Small intestine (tissue), 7 donors: Measurements from ENCODE around the gene RGPD8. TPM values are rescaled to one million over a fixed set of nuclear protein-coding genes. Genes with fewer than 3 reads are reported as not detected.
A peak's percentile ranks its signal among the peaks of the same experiment; 100 is the strongest.
"Not testable (repeated sequence)": the region's sequence is repeated elsewhere in the genome, so short reads cannot be mapped to it uniquely, and the experiment has no call there.

Source experiments
- DNase-seq, 2 donors: peaks; one replicate each; pipeline versions ENCODE4 v3.0.0 to v3.0.0-alpha.2; 2013
- FAIRE-seq: peaks from 2 replicates; lab custom pipeline; 2012; peaks lifted over from hg19 to GRCh38; lab: Jason Lieb, UNC
- H3K27ac ChIP-seq, 3 donors: one replicate each; pipeline ENCODE4 v1.5.1; 2013; ENCODE audit warnings: low read length in 2 of 3, mild to moderate bottlenecking in 2 of 3, control low read depth in 1 of 3, inconsistent platforms in 1 of 3, low read depth in 1 of 3, moderate library complexity in 1 of 3
- H3K27me3 ChIP-seq, 3 donors: one replicate each; pipeline ENCODE4 v1.6.1; 2013; ENCODE audit warnings: low read length in 3 of 3, inconsistent platforms in 1 of 3; ENCODE audit not compliant: control insufficient read depth in 3 of 3, insufficient read depth in 3 of 3
- H3K36me3 ChIP-seq, 3 donors: one replicate each; pipeline ENCODE4 v1.6.1; 2013; ENCODE audit warnings: low read length in 3 of 3, inconsistent platforms in 1 of 3, low read depth in 1 of 3, mild to moderate bottlenecking in 1 of 3, moderate library complexity in 1 of 3; ENCODE audit not compliant: control insufficient read depth in 3 of 3, insufficient read depth in 2 of 3
- H3K4me1 ChIP-seq, 3 donors: one replicate each; pipeline ENCODE4 v1.6.1; 2013; ENCODE audit warnings: low read length in 2 of 3, inconsistent platforms in 1 of 3, low read depth in 1 of 3, mild to moderate bottlenecking in 1 of 3, moderate library complexity in 1 of 3; ENCODE audit not compliant: control insufficient read depth in 3 of 3, insufficient read depth in 2 of 3
- H3K4me3 ChIP-seq, 3 donors: one replicate each; pipeline ENCODE4 v1.5.1; 2013; ENCODE audit warnings: low read length in 3 of 3, control low read depth in 1 of 3, inconsistent platforms in 1 of 3, low read depth in 1 of 3, mild to moderate bottlenecking in 1 of 3, moderate library complexity in 1 of 3
- H3K9me3 ChIP-seq, 2 donors: one replicate each; pipeline ENCODE4 v1.6.1; 2013; ENCODE audit warnings: low read depth in 1 of 2, low read length in 1 of 2; ENCODE audit not compliant: control insufficient read depth in 2 of 2, insufficient read depth in 1 of 2
- WGBS, 3 donors: extraction: QIAGEN DNeasy Blood & Tissue Kit; methylation state at CpG; one replicate each; pipeline ENCODE4 v1.1.7; 2013; 5-methylcytosine and 5-hydroxymethylcytosine counted together
- polyA plus RNA-seq, 4 donors: library from polyadenylated mRNA; stranded (reverse) in 3 of 4; unstranded in 1 of 4; fragments of 200-250 nt in 3 of 4; fragments of 120-200 nt in 1 of 4; gene quantifications; one replicate each; pipeline versions ENCODE4 v1.2.1 to v1.2.3, GENCODE V29; 2013
- donor health status: healthy with polysubstance abuse.
- donor health status: control.
- donor health status: control.
- donor health status: Bipolar disorder and iron deficiency.
- donor health status: healthy.

Gene RGPD8
- polyA plus RNA-seq, 4 donors: 0.67 to 3.7 (median 1.6) TPM; not detected in 1

DNA sequence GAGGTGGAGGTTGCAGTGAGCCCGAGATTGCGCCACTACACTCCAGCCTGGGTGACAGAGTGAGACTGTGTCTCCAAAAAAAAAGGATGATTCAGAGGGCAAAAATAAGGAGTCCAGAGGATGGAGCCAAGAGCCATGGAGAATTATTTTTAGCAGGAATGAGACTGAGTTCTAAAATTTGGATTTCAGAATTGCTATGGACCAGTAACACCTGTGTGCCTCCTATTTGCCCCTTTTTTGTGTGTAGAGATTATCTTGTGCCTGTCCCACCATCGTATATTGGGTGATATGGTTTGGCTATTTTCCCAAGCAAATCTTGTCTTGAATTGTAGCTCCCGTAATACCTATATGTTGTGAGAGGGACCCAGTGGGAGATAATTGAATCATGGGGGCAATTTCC, 16.4 kb upstream of the RGPD8 start:
- FAIRE-seq (no peak), DNase-seq (no peak)
- Histone ChIP-seq H3K9me3 (peaks cover 0 to 7% of the 10 kb centered on the region in 2 donors), H3K36me3 (no peaks in the 10 kb centered on the region), H3K27me3 (no peaks in the 10 kb centered on the region), H3K4me1 (no peaks in the 10 kb centered on the region), H3K27ac (no peak overlapping the region), H3K4me3 (no peak overlapping the region)
- 94 to 96% (median 95%) methylated on average over 4 of the region's 4 CpGs for WGBS, 3 donors

GRCh38 chr2:112444256-112444655, 10.8 kb upstream of the RGPD8 start:
- H3K27ac ChIP-seq, H3K27me3 ChIP-seq, H3K36me3 ChIP-seq, H3K9me3 ChIP-seq, H3K4me1 ChIP-seq, H3K4me3 ChIP-seq, DNase-seq: not testable (repeated sequence)
- no CpG with 5 or more reads among the region's 1 CpG for WGBS, 3 donors
- FAIRE-seq: peak; percentile 70

GRCh38 chr2:112438603-112439261, 5.3 kb upstream of the RGPD8 start:
- H3K27ac ChIP-seq, H3K4me1 ChIP-seq, H3K36me3 ChIP-seq, FAIRE-seq, H3K4me3 ChIP-seq, H3K9me3 ChIP-seq, DNase-seq, H3K27me3 ChIP-seq: not testable (repeated sequence)
- 64 to 76% (median 68%) methylated on average over 6 of the region's 6 CpGs for WGBS, 3 donors

DNA sequence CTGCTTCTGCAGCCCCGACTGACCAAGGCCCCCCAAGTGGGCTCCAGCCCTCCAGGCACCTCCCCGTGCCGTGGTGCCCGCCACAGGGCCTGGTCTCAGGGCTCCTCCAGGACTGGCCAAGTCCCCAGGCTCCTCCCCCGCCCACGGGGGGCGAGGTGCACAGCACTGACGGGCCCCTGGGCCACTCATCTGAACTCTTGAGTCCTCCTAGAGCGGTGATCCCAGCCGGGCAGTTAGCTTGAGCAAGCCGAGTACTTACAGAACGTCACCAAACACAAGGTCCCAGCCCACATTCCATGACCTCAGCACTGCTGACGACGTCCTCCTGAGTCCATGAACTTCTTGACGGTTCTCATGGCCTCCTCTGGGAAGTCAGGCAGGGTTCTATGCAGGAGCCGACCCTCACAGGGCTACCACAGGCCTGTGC, 4.0 kb upstream of the RGPD8 start:
- 66 to 78% (median 71%) methylated on average over 15 to 16 of the region's 16 CpGs for WGBS, 3 donors
- DNase-seq, H3K27ac ChIP-seq, H3K36me3 ChIP-seq, FAIRE-seq, H3K9me3 ChIP-seq, H3K27me3 ChIP-seq, H3K4me3 ChIP-seq, H3K4me1 ChIP-seq: not testable (repeated sequence)

GRCh38 chr2:112436993-112437392, 3.5 kb upstream of the RGPD8 start:
- not testable (repeated sequence) for H3K4me3 ChIP-seq, H3K27ac ChIP-seq, H3K36me3 ChIP-seq, H3K27me3 ChIP-seq, H3K4me1 ChIP-seq, H3K9me3 ChIP-seq, DNase-seq, FAIRE-seq
- 54 to 86% (median 76%) methylated on average over 2 to 10 of the region's 10 CpGs for WGBS, 3 donors

- not testable (repeated sequence) for H3K27me3 ChIP-seq, DNase-seq, H3K9me3 ChIP-seq, H3K4me1 ChIP-seq, H3K36me3 ChIP-seq, H3K27ac ChIP-seq, H3K4me3 ChIP-seq, FAIRE-seq
- 67 to 84% (median 69%) methylated on average over 17 to 18 of the region's 18 CpGs for WGBS, 3 donors
Observed at GRCh38 chr2:112435716-112436431, 2.4 kb upstream of the RGPD8 start.

DNA sequence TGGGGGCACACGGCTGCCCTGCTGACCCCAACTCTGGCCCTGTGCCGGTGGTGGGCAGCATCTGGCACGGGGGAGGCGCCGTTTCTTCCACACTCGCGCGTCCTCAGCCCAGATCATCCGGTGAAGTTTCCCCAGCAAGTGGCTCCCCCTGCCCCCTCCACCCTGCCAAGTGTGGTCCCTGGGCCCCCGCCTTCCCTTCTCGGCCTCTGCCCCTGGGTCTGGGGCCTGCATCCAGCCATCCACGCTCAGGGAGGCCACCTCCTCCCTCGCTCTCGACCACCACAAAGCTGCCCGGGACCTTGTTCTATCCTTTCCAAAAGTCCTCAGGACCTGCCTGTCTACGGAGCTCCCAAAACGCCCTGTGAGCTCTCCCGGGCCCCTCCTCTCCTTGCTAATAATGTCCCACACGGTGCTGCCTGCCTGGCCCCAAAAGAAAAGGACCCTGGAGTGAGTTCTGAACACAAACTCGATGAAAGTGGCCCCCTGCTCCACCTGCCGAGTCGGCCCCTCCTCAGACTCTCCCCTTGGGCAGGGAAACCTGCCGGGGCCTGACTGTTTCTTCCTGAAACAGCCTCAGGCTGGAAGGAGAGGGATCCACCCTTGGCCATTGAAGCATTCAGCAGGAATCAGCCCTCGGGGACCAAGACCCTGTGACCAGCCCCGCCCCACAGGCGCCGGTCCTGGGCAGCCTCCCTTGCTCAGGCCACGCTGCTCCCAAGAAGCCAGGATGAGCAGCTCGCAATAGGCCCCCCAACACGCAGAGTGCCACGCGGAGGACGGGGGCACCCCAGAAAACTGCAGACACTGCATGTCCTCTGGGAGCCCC, 1.7 kb upstream of the RGPD8 start:
- DNase-seq, H3K27ac ChIP-seq, H3K36me3 ChIP-seq, H3K27me3 ChIP-seq, H3K9me3 ChIP-seq, H3K4me3 ChIP-seq, H3K4me1 ChIP-seq, FAIRE-seq: not testable (repeated sequence)
- 76 to 84% (median 76%) methylated on average over 28 to 33 of the region's 33 CpGs for WGBS, 3 donors

- WGBS, 3 donors: 72 to 76% (median 74%) methylated on average over 27 to 31 of the region's 31 CpGs
- no peaks in the 10 kb centered on the region for H3K9me3 ChIP-seq
- H3K36me3 ChIP-seq: no peaks in the 10 kb centered on the region
- H3K27ac ChIP-seq: no peak overlapping the region
- FAIRE-seq (no peak), DNase-seq (no peak)
- H3K4me1 ChIP-seq: no peaks in the 10 kb centered on the region
- H3K4me3 ChIP-seq: no peak overlapping the region
- no peaks in the 10 kb centered on the region for H3K27me3 ChIP-seq
Observed at GRCh38 chr2:112433932-112434730, 686 bp upstream of the RGPD8 start.
